Calu3 (cell line): Measurements from ENCODE around the gene NHLRC4. TPM values are rescaled to one million over a fixed set of nuclear protein-coding genes. Genes with fewer than 3 reads are reported as not detected.

Experiments used
- BruUV-seq: library from RNA; stranded (reverse); fragments of 400-500 nt; replicated peaks from 2 replicates; lab custom pipeline; 2021; lab: Mats Ljungman, UMichigan
- CTCF ChIA-PET: fragments of 300-600 bp; sonication (Branson Sonifier 250); formaldehyde crosslinking; loops from one replicate; lab custom pipeline; 2022; ENCODE audit warnings: antibody characterized with exemption; lab: Charles Lee
- DNase-seq: peaks from one replicate; pipeline ENCODE4 v3.0.0; 2022
- H3K27ac Mint-ChIP-seq: one replicate; pipeline ENCODE4 v1.8.0; 2022; ENCODE audit warnings: mixed read lengths; ENCODE audit not compliant: unreplicated experiment
- H3K27me3 Mint-ChIP-seq: one replicate; pipeline ENCODE4 v1.8.0; 2022; ENCODE audit warnings: mixed read lengths; ENCODE audit not compliant: unreplicated experiment
- H3K36me3 Mint-ChIP-seq: one replicate; pipeline ENCODE4 v1.8.0; 2022; ENCODE audit warnings: mild to moderate bottlenecking, moderate library complexity, mixed read lengths; ENCODE audit not compliant: insufficient read depth, unreplicated experiment
- H3K4me1 Mint-ChIP-seq: one replicate; pipeline ENCODE4 v1.8.0; 2022; ENCODE audit warnings: mild to moderate bottlenecking, low read depth, mixed read lengths; ENCODE audit not compliant: unreplicated experiment
- H3K4me3 Mint-ChIP-seq: one replicate; pipeline ENCODE4 v1.8.0; 2022; ENCODE audit warnings: mild to moderate bottlenecking, low read depth, moderate library complexity, mixed read lengths; ENCODE audit not compliant: unreplicated experiment
- H3K9me3 Mint-ChIP-seq: one replicate; pipeline ENCODE4 v1.8.0; 2022; ENCODE audit warnings: low read depth, mixed read lengths; ENCODE audit not compliant: unreplicated experiment
- CTCF ChIP-seq: fragments of 200-600 bp; IDR thresholded peaks from one replicate; pipeline ENCODE4 v1.8.0; 2022; ENCODE audit warnings: antibody characterized with exemption; ENCODE audit not compliant: unreplicated experiment
- intact Hi-C: fragments of 100-400 bp; cut with micrococcal nuclease; formaldehyde crosslinking; loops from one replicate; pipeline ENCODE4 v1.10.0; 2022; ENCODE audit not compliant: unreplicated experiment
- total RNA-seq: library from RNA; stranded (reverse); gene quantifications from 2 replicates; pipeline ENCODE4 v1.2.3, GENCODE V29; 2022

NHLRC4 gene
- total RNA-seq, 1 experiment from 2014 or later: not detected

DNA sequence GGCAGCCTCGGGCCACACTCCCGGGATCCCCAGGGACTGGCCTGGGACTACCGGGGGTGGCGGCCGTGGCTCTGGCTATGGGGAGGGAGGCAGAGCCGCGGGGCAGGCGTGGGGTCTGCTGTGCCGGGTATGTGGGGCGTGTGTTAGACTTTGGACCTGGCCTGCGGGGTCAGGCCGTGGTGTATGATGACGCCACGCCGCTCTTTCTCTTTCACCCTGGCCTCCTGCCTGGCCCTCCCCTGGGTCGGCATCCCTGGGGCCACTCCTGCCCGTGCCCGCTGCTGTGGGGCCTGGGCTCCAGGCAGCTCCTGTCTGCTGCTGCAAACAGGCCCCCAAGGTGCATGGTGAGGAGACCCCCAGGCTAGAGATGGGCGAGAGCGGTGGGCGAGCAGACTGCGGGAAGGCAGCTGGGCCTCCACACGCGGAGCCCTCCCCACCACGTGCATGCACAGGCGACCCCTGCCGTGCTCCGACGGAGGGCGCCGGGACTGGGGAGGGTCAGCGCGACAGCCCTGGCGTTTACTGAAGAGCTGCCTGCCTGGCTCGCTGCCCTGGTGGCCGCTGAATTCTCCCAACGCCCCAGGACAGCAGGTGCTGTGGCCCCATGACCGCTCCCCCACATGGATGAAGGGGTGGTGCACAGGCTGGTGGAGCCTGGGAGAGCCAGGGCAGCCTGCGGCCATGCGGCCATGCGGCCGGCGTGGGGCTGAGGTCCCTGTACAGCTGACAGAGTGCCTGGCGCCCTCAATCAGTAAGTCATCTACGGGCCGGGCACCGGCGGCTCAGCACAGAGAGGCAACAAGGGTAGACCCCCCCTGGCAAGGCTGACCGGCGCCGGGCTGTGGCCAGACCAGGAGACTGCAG is 23.3 kb upstream of the NHLRC4 start:
- DNase-seq: no peak
- no peak overlapping the region for H3K27ac Mint-ChIP-seq
- no peak for TF ChIP-seq CTCF
- CTCF ChIA-PET: interaction anchor here (0.6 kb wide), 1 partner anchor 1863 kb away, joined by 5 read pairs; no protein-coding TSS in a partner anchor
- H3K4me1 Mint-ChIP-seq: no peaks in the 10 kb centered on the region
- H3K4me3 Mint-ChIP-seq: no peak overlapping the region
- intact Hi-C loops: no loop called here
- no peaks in the 10 kb centered on the region for H3K9me3 Mint-ChIP-seq
- H3K27me3 Mint-ChIP-seq: no peaks in the 10 kb centered on the region
- BruUV-seq: no TSS peak
- peaks cover 25% of the 10 kb centered on the region for H3K36me3 Mint-ChIP-seq

GRCh38 chr16:544517-544916 is 22.3 kb upstream of the NHLRC4 start:
- intact Hi-C loops: no loop called here

GRCh38 chr16:546909-547770 is 19.7 kb upstream of the NHLRC4 start:
- Mint-ChIP-seq H3K27ac (no peak overlapping the region), H3K4me1 (no peaks in the 10 kb centered on the region), H3K4me3 (no peak overlapping the region), H3K36me3 (peaks cover 30% of the 10 kb centered on the region), H3K9me3 (no peaks in the 10 kb centered on the region), H3K27me3 (no peaks in the 10 kb centered on the region)
- intact Hi-C loops: no loop called here
- CTCF ChIA-PET: no interaction called here
- TF ChIP-seq CTCF: no peak
- DNase-seq: no peak
- no TSS peak for BruUV-seq

More at GRCh38 chr16:544517-544916, 22.3 kb upstream of the NHLRC4 start:
- peaks cover 28% of the 10 kb centered on the region for H3K36me3 Mint-ChIP-seq
- no peak for TF ChIP-seq CTCF
- no peak for DNase-seq
- H3K27ac Mint-ChIP-seq: no peak overlapping the region
- H3K9me3 Mint-ChIP-seq: no peaks in the 10 kb centered on the region
- H3K4me3 Mint-ChIP-seq: no peak overlapping the region
- H3K4me1 Mint-ChIP-seq: no peaks in the 10 kb centered on the region
- CTCF ChIA-PET: interaction anchor here (0.6 kb wide), 1 partner anchor 1862 kb away, joined by 5 read pairs; no protein-coding TSS in a partner anchor
- no TSS peak for BruUV-seq
- H3K27me3 Mint-ChIP-seq: no peaks in the 10 kb centered on the region

DNA sequence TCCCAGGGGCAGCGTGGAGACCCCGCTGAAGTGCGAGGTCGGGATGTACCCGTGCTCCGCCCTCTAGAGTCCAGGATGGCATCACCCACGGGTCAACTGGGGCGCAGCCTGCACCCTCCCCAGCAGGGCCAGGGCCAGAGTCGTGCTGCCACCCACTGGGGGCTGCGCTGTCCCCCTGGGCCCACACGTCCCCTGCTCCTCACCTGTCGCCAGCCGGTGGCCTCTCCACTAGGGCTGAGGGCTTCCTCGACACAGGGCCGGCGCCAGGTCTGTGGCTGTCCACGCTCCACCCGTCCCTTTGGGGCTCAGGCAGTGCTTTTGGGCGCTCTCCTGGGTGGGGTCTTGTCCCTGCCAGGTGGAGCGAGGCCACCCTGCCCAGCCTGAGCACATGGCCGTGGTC is 18.2 kb upstream of the NHLRC4 start:
- Mint-ChIP-seq H3K4me1 (no peaks in the 10 kb centered on the region), H3K4me3 (no peak overlapping the region), H3K27ac (no peak overlapping the region), H3K36me3 (peaks cover 34% of the 10 kb centered on the region), H3K27me3 (no peaks in the 10 kb centered on the region), H3K9me3 (no peaks in the 10 kb centered on the region)
- TF ChIP-seq CTCF: no peak
- intact Hi-C loops: no loop called here
- CTCF ChIA-PET: interaction anchor here (0.5 kb wide), 1 partner anchor 91 kb away, joined by 5 read pairs; no protein-coding TSS in a partner anchor
- BruUV-seq: no TSS peak
- DNase-seq: no peak
